Activated T-cell treated with anti-CD3 and anti-CD28 coated beads, Interleukin-2, amount 50 U/mL, for 72 hours (primary cell): Measurements from ENCODE around the gene TTC21A. TPM values are rescaled to one million over a fixed set of nuclear protein-coding genes. Genes with fewer than 3 reads are reported as not detected.
A peak's percentile ranks its signal among the peaks of the same experiment; 100 is the strongest.

Experiments
- ATAC-seq, 2 donors: fragments of 150-1000 bp; cut with Tn5 transposase; replicated peaks in 1 of 2; 2 replicates each; pipeline ENCODE4 v1.10.0; 2021; ENCODE audit warnings: moderate library complexity in 2 of 2, mild to moderate bottlenecking in 1 of 2
- DNase-seq, 2 donors: peaks; one replicate each; pipeline ENCODE4 v3.0.0; 2021 to 2022; ENCODE audit warnings: mixed read lengths in 1 of 2
- H3K27ac Mint-ChIP-seq: one replicate; pipeline ENCODE4 v1.8.0; 2022; ENCODE audit warnings: mild to moderate bottlenecking, moderate library complexity, mixed read lengths
- H3K27me3 Mint-ChIP-seq: one replicate; pipeline ENCODE4 v1.8.0; 2022; ENCODE audit warnings: low read depth, mixed read lengths
- H3K36me3 Mint-ChIP-seq, 2 donors: one replicate each; pipeline ENCODE4 v1.8.0; 2022; ENCODE audit warnings: mixed read lengths in 2 of 2, mild to moderate bottlenecking in 1 of 2; ENCODE audit not compliant: insufficient read depth in 2 of 2
- H3K4me1 Mint-ChIP-seq: one replicate; pipeline ENCODE4 v1.8.0; 2022; ENCODE audit warnings: low read depth, mixed read lengths
- H3K4me3 Mint-ChIP-seq, 2 donors: one replicate each; pipeline ENCODE4 v1.8.0; 2022; ENCODE audit warnings: mild to moderate bottlenecking in 2 of 2, mixed read lengths in 2 of 2, moderate library complexity in 2 of 2
- H3K9me3 Mint-ChIP-seq, 2 donors: one replicate each; pipeline ENCODE4 v1.8.0; 2022; ENCODE audit warnings: mixed read lengths in 2 of 2
- total RNA-seq, 2 donors: library from RNA; stranded (reverse); gene quantifications; one replicate each; pipeline ENCODE4 v1.2.3, GENCODE V29; 2022

Gene TTC21A
- total RNA-seq, 2 donors from 2014 or later: 2.0 to 2.2 TPM

GRCh38 chr3:39178553-39178952 is 71.1 kb downstream of the TTC21A start:
- H3K36me3 Mint-ChIP-seq: peaks cover 2 to 4% of the 10 kb centered on the region in 2 donors
- peak overlapping the region; percentile 86 to 88 for H3K4me3 Mint-ChIP-seq
- H3K27ac Mint-ChIP-seq: peak overlapping the region; percentile 45
- peak in 1 of 2 donors; percentile 24 for DNase-seq
- ATAC-seq: no peak
- peaks cover 0 to 2% of the 10 kb centered on the region in 2 donors for H3K9me3 Mint-ChIP-seq
- H3K27me3 Mint-ChIP-seq: no peaks in the 10 kb centered on the region
- peaks cover 60% of the 10 kb centered on the region for H3K4me1 Mint-ChIP-seq

- no peaks in the 10 kb centered on the region for H3K27me3 Mint-ChIP-seq
- H3K36me3 Mint-ChIP-seq: peaks cover 0 to 4% of the 10 kb centered on the region in 2 donors
- H3K4me3 Mint-ChIP-seq: peak overlapping the region; percentile 86 to 88
- H3K9me3 Mint-ChIP-seq: no peaks in the 10 kb centered on the region
- ATAC-seq: peak; percentile 49 to 63
- H3K27ac Mint-ChIP-seq: peak overlapping the region; percentile 13
- peak; percentile 36 to 44 for DNase-seq
- H3K4me1 Mint-ChIP-seq: peaks cover 64% of the 10 kb centered on the region
These were observed 72.7 kb downstream of the TTC21A start for GRCh38 chr3:39180183-39180545.

GRCh38 chr3:39180546-39181346 is 73.3 kb downstream of the TTC21A start:
- Mint-ChIP-seq H3K9me3 (no peaks in the 10 kb centered on the region), H3K4me3 (peak overlapping the region; percentile 86 to 95), H3K4me1 (peaks cover 63% of the 10 kb centered on the region), H3K36me3 (peaks cover 0 to 4% of the 10 kb centered on the region in 2 donors), H3K27ac (peak overlapping the region; percentile 88), H3K27me3 (no peaks in the 10 kb centered on the region)
- ATAC-seq (peak; percentile 81 to 85), DNase-seq (peak; percentile 87 to 91)

- H3K4me3 Mint-ChIP-seq: peak overlapping the region; percentile 77 to 95
- H3K36me3 Mint-ChIP-seq: no peaks in the 10 kb centered on the region
- H3K27ac Mint-ChIP-seq: peak overlapping the region; percentile 88
- no peak for ATAC-seq
- no peaks in the 10 kb centered on the region for H3K27me3 Mint-ChIP-seq
- H3K4me1 Mint-ChIP-seq: peaks cover 54% of the 10 kb centered on the region
- no peak for DNase-seq
- no peaks in the 10 kb centered on the region for H3K9me3 Mint-ChIP-seq
These were observed 74.2 kb downstream of the TTC21A start for GRCh38 chr3:39181408-39182335.

GRCh38 chr3:39183211-39184080 is 76.0 kb downstream of the TTC21A start:
- ATAC-seq: no peak
- H3K27ac Mint-ChIP-seq: no peak overlapping the region

GRCh38 chr3:39184081-39184967 is 76.8 kb downstream of the TTC21A start:
- Mint-ChIP-seq H3K27ac (no peak overlapping the region), H3K9me3 (no peaks in the 10 kb centered on the region), H3K4me3 (no peak overlapping the region), H3K27me3 (no peaks in the 10 kb centered on the region), H3K36me3 (no peaks in the 10 kb centered on the region), H3K4me1 (peaks cover 32% of the 10 kb centered on the region)
- ATAC-seq (no peak), DNase-seq (no peak)

More at GRCh38 chr3:39183211-39184080, 76.0 kb downstream of the TTC21A start:
- no peak for DNase-seq
- Mint-ChIP-seq H3K4me1 (peaks cover 41% of the 10 kb centered on the region), H3K4me3 (no peak overlapping the region), H3K36me3 (no peaks in the 10 kb centered on the region), H3K27me3 (no peaks in the 10 kb centered on the region), H3K9me3 (no peaks in the 10 kb centered on the region)

- Mint-ChIP-seq H3K4me1 (peaks cover 31% of the 10 kb centered on the region), H3K9me3 (no peaks in the 10 kb centered on the region), H3K4me3 (no peak overlapping the region), H3K27ac (no peak overlapping the region), H3K27me3 (no peaks in the 10 kb centered on the region), H3K36me3 (no peaks in the 10 kb centered on the region)
- ATAC-seq (no peak), DNase-seq (no peak)
These were observed 77.4 kb downstream of the TTC21A start for GRCh38 chr3:39184968-39185285.

GRCh38 chr3:39185326-39185958 is 78.0 kb downstream of the TTC21A start:
- no peak overlapping the region for H3K27ac Mint-ChIP-seq
- peaks cover 28% of the 10 kb centered on the region for H3K4me1 Mint-ChIP-seq
- DNase-seq (no peak), ATAC-seq (no peak)
- H3K9me3 Mint-ChIP-seq: no peaks in the 10 kb centered on the region
- no peaks in the 10 kb centered on the region for H3K27me3 Mint-ChIP-seq
- no peaks in the 10 kb centered on the region for H3K36me3 Mint-ChIP-seq
- H3K4me3 Mint-ChIP-seq: no peak overlapping the region

- ATAC-seq (no peak), DNase-seq (no peak)
- no peak overlapping the region for H3K27ac Mint-ChIP-seq
- H3K36me3 Mint-ChIP-seq: no peaks in the 10 kb centered on the region
- H3K9me3 Mint-ChIP-seq: no peaks in the 10 kb centered on the region
- no peaks in the 10 kb centered on the region for H3K27me3 Mint-ChIP-seq
- H3K4me3 Mint-ChIP-seq: no peak overlapping the region
- H3K4me1 Mint-ChIP-seq: peaks cover 24% of the 10 kb centered on the region
These were observed 78.6 kb downstream of the TTC21A start for GRCh38 chr3:39185959-39186691.

GRCh38 chr3:39186692-39187151 is 79.2 kb downstream of the TTC21A start:
- DNase-seq: no peak
- Mint-ChIP-seq H3K4me3 (no peak overlapping the region), H3K36me3 (no peaks in the 10 kb centered on the region), H3K9me3 (no peaks in the 10 kb centered on the region), H3K4me1 (peaks cover 25% of the 10 kb centered on the region), H3K27me3 (no peaks in the 10 kb centered on the region), H3K27ac (no peak overlapping the region)
- no peak for ATAC-seq
